DMS53 treated with DMSO at 0.1 percent for 48 hours (cell line): Measurements from ENCODE around the gene LLCFC1.

Source experiments
- DNase-seq: peaks from one replicate; lab custom pipeline; 2025; ENCODE audit not compliant: unreplicated experiment; lab: John Stamatoyannopoulos, UW

LLCFC1 gene

GRCh38 chr7:142984297-142984696 lies 45.0 kb downstream of the LLCFC1 start:
- no peak for DNase-seq
